Colonic mucosa (tissue), 4 donors: Measurements from ENCODE around the gene PCNX1. TPM values are rescaled to one million over a fixed set of nuclear protein-coding genes. Genes with fewer than 3 reads are reported as not detected.

ENCODE experiments used
- DNase-seq: peaks from one replicate; pipeline ENCODE4 v3.0.0-alpha.2; 2020
- H3K27ac ChIP-seq: fragments of 200-600 bp; one replicate; pipeline ENCODE4 v1.8.0; 2021
- H3K27me3 ChIP-seq: fragments of 200-600 bp; one replicate; pipeline ENCODE4 v1.8.0; 2021
- H3K36me3 ChIP-seq: fragments of 200-600 bp; one replicate; pipeline ENCODE4 v1.8.0; 2021
- H3K4me1 ChIP-seq: fragments of 200-600 bp; one replicate; pipeline ENCODE4 v1.8.0; 2021; ENCODE audit warnings: mild to moderate bottlenecking
- H3K4me3 ChIP-seq: fragments of 200-600 bp; one replicate; pipeline ENCODE4 v1.8.0; 2021
- H3K9ac ChIP-seq, 2 donors: one replicate each; pipeline ENCODE4 v1.7.0; 2013; ENCODE audit warnings: control low read depth in 2 of 2, low read depth in 2 of 2, low read length in 2 of 2
- H3K9me3 ChIP-seq: fragments of 200-600 bp; one replicate; pipeline ENCODE4 v1.8.0; 2021
- intact Hi-C: fragments of 100-400 bp; cut with DNase I; formaldehyde crosslinking; loops from one replicate; pipeline ENCODE4 v1.14.1; 2022
- total RNA-seq, 2 donors: library from RNA; stranded (reverse); fragmentation: NEBNext Ultra II Directional in 1 of 2; extraction: Animal tissue kit (Norgen Biotek cat#: 25700) in 1 of 2; gene quantifications; one replicate each; pipeline ENCODE4 v1.2.1, GENCODE V29; 2021
- TF ChIP-seq, protein P1 (sequence below): fragments of 200-600 bp; IDR thresholded peaks from one replicate; pipeline ENCODE4 v1.8.0; 2022; ENCODE audit warnings: antibody characterized with exemption, mild to moderate bottlenecking
- donor health status: healthy.
- donor health status: DM: no; HTN: no; CAD: no.
- donor health status: DM: no; HTN: no; CAD: no.

PCNX1 gene
- total RNA-seq, 2 donors from 2014 or later: 18.1 to 26.7 TPM

DNA sequence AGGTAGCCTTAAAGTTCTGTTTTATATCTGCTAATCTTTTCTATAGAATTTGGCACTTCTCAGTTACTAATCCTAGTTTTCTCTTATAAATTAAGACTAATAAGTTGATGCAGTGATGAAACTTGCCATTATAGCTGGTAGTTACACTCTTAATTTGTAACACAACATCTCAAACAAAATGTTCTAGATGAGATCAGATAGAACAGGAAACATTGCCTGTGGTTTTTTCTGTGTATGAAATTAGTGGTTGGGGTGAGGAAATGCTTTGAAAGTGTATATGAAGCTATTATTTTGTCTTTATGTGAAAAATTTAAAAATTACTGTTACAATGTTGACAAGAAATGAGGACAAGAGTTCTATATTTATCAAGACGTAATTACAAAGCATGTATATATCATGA is 91.9 kb downstream of the PCNX1 start:
- no peak for DNase-seq
- Histone ChIP-seq H3K27ac (no peak overlapping the region), H3K9me3 (no peaks in the 10 kb centered on the region), H3K36me3 (no peaks in the 10 kb centered on the region), H3K9ac (no peak overlapping the region), H3K27me3 (no peaks in the 10 kb centered on the region), H3K4me1 (no peaks in the 10 kb centered on the region), H3K4me3 (no peak overlapping the region)
- TF ChIP-seq, protein P1, sequence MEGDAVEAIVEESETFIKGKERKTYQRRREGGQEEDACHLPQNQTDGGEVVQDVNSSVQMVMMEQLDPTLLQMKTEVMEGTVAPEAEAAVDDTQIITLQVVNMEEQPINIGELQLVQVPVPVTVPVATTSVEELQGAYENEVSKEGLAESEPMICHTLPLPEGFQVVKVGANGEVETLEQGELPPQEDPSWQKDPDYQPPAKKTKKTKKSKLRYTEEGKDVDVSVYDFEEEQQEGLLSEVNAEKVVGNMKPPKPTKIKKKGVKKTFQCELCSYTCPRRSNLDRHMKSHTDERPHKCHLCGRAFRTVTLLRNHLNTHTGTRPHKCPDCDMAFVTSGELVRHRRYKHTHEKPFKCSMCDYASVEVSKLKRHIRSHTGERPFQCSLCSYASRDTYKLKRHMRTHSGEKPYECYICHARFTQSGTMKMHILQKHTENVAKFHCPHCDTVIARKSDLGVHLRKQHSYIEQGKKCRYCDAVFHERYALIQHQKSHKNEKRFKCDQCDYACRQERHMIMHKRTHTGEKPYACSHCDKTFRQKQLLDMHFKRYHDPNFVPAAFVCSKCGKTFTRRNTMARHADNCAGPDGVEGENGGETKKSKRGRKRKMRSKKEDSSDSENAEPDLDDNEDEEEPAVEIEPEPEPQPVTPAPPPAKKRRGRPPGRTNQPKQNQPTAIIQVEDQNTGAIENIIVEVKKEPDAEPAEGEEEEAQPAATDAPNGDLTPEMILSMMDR: no peak
- intact Hi-C loops: no loop called here

GRCh38 chr14:71000091-71000490 is 92.8 kb downstream of the PCNX1 start:
- H3K4me1 ChIP-seq: no peaks in the 10 kb centered on the region
- no peaks in the 10 kb centered on the region for H3K9me3 ChIP-seq
- H3K36me3 ChIP-seq: no peaks in the 10 kb centered on the region
- H3K4me3 ChIP-seq: no peak overlapping the region
- no peaks in the 10 kb centered on the region for H3K27me3 ChIP-seq
- no peak overlapping the region for H3K9ac ChIP-seq
- intact Hi-C loops: no loop called here
- DNase-seq: no peak
- TF ChIP-seq, protein P1: no peak
- H3K27ac ChIP-seq: no peak overlapping the region

DNA sequence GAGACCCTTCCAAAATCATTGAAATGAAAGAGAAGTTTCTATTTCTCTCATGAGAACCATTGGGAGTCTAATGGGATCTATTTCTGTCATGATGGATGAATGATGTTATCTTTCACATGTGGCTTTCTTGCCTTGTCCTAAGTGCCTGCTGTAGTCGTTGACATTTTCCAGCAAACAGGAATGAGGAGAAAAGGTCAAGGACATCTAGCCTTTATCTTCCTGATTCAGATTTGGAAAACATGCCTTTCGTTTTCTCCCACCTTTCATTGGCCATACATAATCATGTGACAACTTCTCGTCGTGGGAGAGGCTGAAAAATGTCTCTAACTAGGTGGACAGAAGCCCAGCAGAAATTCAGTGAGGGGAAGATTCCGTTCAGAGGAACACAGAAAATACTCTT is 94.5 kb downstream of the PCNX1 start:
- Histone ChIP-seq H3K36me3 (no peaks in the 10 kb centered on the region), H3K4me3 (no peak overlapping the region), H3K27ac (no peak overlapping the region), H3K9me3 (no peaks in the 10 kb centered on the region), H3K4me1 (no peaks in the 10 kb centered on the region), H3K27me3 (no peaks in the 10 kb centered on the region), H3K9ac (no peak overlapping the region)
- intact Hi-C loops: no loop called here
- DNase-seq: no peak
- TF ChIP-seq, protein P1: no peak

- Histone ChIP-seq H3K36me3 (no peaks in the 10 kb centered on the region), H3K4me1 (no peaks in the 10 kb centered on the region), H3K4me3 (no peak overlapping the region), H3K9ac (no peak overlapping the region), H3K27me3 (no peaks in the 10 kb centered on the region), H3K9me3 (no peaks in the 10 kb centered on the region), H3K27ac (no peak overlapping the region)
- no peak for DNase-seq
- intact Hi-C loops: no loop called here
- TF ChIP-seq, protein P1: no peak
Observed at GRCh38 chr14:71003156-71003555, 95.9 kb downstream of the PCNX1 start.

- Histone ChIP-seq H3K36me3 (no peaks in the 10 kb centered on the region), H3K27me3 (no peaks in the 10 kb centered on the region), H3K9ac (no peak overlapping the region), H3K9me3 (no peaks in the 10 kb centered on the region), H3K27ac (no peak overlapping the region), H3K4me3 (no peak overlapping the region), H3K4me1 (no peaks in the 10 kb centered on the region)
- intact Hi-C loops: no loop called here
- TF ChIP-seq, protein P1: no peak
- no peak for DNase-seq
Observed at GRCh38 chr14:71004481-71004880, 97.2 kb downstream of the PCNX1 start.

DNA sequence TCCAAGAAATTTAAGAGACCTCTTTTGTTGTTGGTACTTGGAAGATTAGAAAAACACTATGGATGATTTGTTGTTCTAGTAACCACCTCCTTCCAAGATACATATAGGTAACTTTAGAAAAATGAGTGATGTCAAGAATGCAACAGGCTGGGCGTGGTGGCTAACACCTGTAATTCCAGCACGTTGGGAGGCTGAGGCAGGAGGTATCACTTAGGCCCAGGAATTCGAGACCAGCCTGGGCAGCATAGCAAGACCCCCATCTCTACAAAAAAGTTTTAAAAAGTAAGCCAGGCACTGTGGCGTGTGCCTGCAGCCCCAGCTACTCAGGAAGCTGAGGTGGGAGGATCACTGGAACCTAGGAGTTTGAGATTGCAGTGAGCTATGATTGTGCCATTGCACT is 97.8 kb downstream of the PCNX1 start:
- Histone ChIP-seq H3K4me1 (no peaks in the 10 kb centered on the region), H3K27me3 (no peaks in the 10 kb centered on the region), H3K9ac (no peak overlapping the region), H3K9me3 (no peaks in the 10 kb centered on the region), H3K27ac (no peak overlapping the region), H3K36me3 (no peaks in the 10 kb centered on the region), H3K4me3 (no peak overlapping the region)
- intact Hi-C loops: no loop called here
- DNase-seq: no peak
- TF ChIP-seq, protein P1: no peak
